ENCODE measurements around the gene GPSM3.

DNA sequence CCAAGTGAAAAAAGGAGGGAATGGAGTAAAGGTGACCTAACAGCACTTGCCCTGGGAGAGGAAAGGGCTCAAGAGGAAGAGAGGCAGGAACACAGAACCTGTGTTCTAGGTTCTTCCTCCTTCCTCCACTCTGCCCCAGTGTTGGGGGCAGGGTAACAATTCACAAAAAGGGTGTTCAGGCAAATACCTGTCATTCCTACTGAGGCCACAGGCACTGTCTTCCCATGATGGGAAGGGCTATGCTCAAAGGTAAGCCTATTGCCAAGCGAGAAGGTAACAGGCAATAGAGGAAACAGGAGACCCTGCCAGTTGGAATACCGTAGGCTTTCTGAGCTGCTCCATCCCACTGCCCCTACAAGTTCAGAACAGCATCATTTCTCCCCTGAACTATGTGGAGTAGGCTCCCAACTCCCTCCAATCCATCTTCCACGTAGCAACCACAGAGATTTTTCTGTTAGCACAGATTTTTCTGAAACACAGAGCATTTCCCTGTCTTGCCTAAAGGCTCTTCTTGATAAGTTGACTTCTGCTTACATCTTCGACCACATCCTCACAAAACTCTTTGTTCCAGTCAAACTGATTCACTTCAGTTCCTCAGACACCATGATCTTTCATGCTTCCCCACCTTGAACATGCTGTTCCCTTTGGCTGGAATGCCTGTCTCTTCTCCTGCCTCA lies 19.3 kb downstream of the GPSM3 start:
- TF ChIP-seq PKNOX1 (IDR thresholded peaks at IDR 0.05), result no peak
- no peak for TF ChIP-seq ZNF384 (IDR thresholded peaks at IDR 0.05)
- no peak for TF ChIP-seq L3MBTL2 (conservative IDR thresholded peaks at IDR 0.05)
- TF ChIP-seq SP1 (IDR thresholded peaks at IDR 0.05), result no peak

Measured in HEK293T (cell line).